ENCODE measurements around the gene PTPRB.
A peak's percentile ranks its signal among the peaks of the same experiment; 100 is the strongest.

Gene PTPRB

GRCh38 chr12:70609739-70610491, 27.3 kb downstream of the PTPRB start (continued):
- TF ChIP-seq ZNF138 (tag by site-specific recombination; IDR thresholded peaks at IDR 0.05; ENCODE audit: borderline replicate concordance): no peak
- peak; percentile 64; the same call in 1 of the 2 replicates for TF ChIP-seq SCRT1 (tag by site-specific recombination; IDR thresholded peaks at IDR 0.05; ENCODE audit: borderline replicate concordance)
- TF ChIP-seq ZNF76 (tag by site-specific recombination; IDR thresholded peaks at IDR 0.05; ENCODE audit: borderline replicate concordance, low read depth): peak; percentile 32; the same call in 1 of the 2 replicates
- TF ChIP-seq HOXC10 (CRISPR knock-in tag; IDR thresholded peaks at IDR 0.05): no peak
- TF ChIP-seq SALL2 (tag by site-specific recombination; IDR thresholded peaks at IDR 0.05; ENCODE audit: borderline replicate concordance): no peak
- no peak for TF ChIP-seq ZNF777 (tag by site-specific recombination; IDR thresholded peaks at IDR 0.05; ENCODE audit: borderline replicate concordance)
- TF ChIP-seq ZNF292 (tag by site-specific recombination; IDR thresholded peaks at IDR 0.05; ENCODE audit: borderline replicate concordance, low read depth): no peak
- no peak for TF ChIP-seq ZNF645 (tag by site-specific recombination; IDR thresholded peaks at IDR 0.05)
- no peak for TF ChIP-seq AEBP2 (tag by site-specific recombination; IDR thresholded peaks at IDR 0.05; ENCODE audit: borderline replicate concordance)
- no peak for TF ChIP-seq ZNF140 (tag by site-specific recombination; IDR thresholded peaks at IDR 0.05)
- TF ChIP-seq ZNF621 (tag by site-specific recombination; IDR thresholded peaks at IDR 0.05): no peak
- TF ChIP-seq REPIN1 (tag by site-specific recombination; IDR thresholded peaks at IDR 0.05; ENCODE audit: low read depth): no peak
- TF ChIP-seq ZNF473 (tag by site-specific recombination; IDR thresholded peaks at IDR 0.05): no peak
- TF ChIP-seq ZNF366 (tag by site-specific recombination; conservative IDR thresholded peaks at IDR 0.05): no peak
- no peak for TF ChIP-seq ZFP41 (tag by site-specific recombination; IDR thresholded peaks at IDR 0.05; ENCODE audit: borderline replicate concordance)
- no peak for TF ChIP-seq ZSCAN4 (tag by site-specific recombination; IDR thresholded peaks at IDR 0.05)
- no peak for TF ChIP-seq SETDB1 (IDR thresholded peaks at IDR 0.05; ENCODE audit: insufficient read length, low read length)
- no peak for TF ChIP-seq ZNF544 (tag by site-specific recombination; IDR thresholded peaks at IDR 0.05)
- TF ChIP-seq ZNF488 (tag by site-specific recombination; IDR thresholded peaks at IDR 0.05): no peak
- no peak for TF ChIP-seq ZNF214 (tag by site-specific recombination; IDR thresholded peaks at IDR 0.05; ENCODE audit: borderline replicate concordance)
- no peak for TF ChIP-seq ZNF311 (tag by site-specific recombination; IDR thresholded peaks at IDR 0.05; ENCODE audit: borderline replicate concordance)
- no peak for TF ChIP-seq ZNF776 (tag by site-specific recombination; IDR thresholded peaks at IDR 0.05; ENCODE audit: borderline replicate concordance)
- no peak for TF ChIP-seq ZSCAN30 (tag by site-specific recombination; IDR thresholded peaks at IDR 0.05)
- TF ChIP-seq ZBTB26 (tag by site-specific recombination; optimal IDR thresholded peaks at IDR 0.05): peak; percentile 71
- TF ChIP-seq ZNF148 (tag by site-specific recombination; IDR thresholded peaks at IDR 0.05; ENCODE audit: borderline replicate concordance): no peak
- TF ChIP-seq ZNF843 (tag by site-specific recombination; IDR thresholded peaks at IDR 0.05): no peak
- TF ChIP-seq ZNF513 (tag by site-specific recombination; IDR thresholded peaks at IDR 0.05): no peak
- no peak for TF ChIP-seq ZEB2 (tag by site-specific recombination; IDR thresholded peaks at IDR 0.05)

Measured in HEK293 (cell line).